Omental fat pad (tissue), 4 donors: Measurements from ENCODE around the gene MATCAP1. TPM values are rescaled to one million over a fixed set of nuclear protein-coding genes. Genes with fewer than 3 reads are reported as not detected.

Source experiments
- ATAC-seq: fragments of 150-250 bp; one replicate; pipeline ENCODE4 v1.9.1; 2016; ENCODE audit warnings: mild to moderate bottlenecking, moderate library complexity; ENCODE audit not compliant: low FRiP score
- DNase-seq: peaks from one replicate; pipeline ENCODE4 v3.0.0-alpha.2; 2019; ENCODE audit warnings: low spot score
- total RNA-seq, 4 donors: library from RNA; depleted of rRNA; stranded (reverse); fragments of >200 nt; gene quantifications; one replicate each; pipeline ENCODE4 v1.1.0, GENCODE V29; 2016
- TF ChIP-seq, protein P1 (sequence below), 3 donors: fragments of 450-650 bp; IDR thresholded peaks; one replicate each; pipeline ENCODE4 v1.5.1; 2016 to 2017; ENCODE audit warnings: antibody characterized with exemption in 3 of 3, mild to moderate bottlenecking in 3 of 3, moderate library complexity in 2 of 3

The MATCAP1 gene
- total RNA-seq, 4 donors from 2014 or later: 12.6 to 53.4 (median 17.2) TPM

DNA sequence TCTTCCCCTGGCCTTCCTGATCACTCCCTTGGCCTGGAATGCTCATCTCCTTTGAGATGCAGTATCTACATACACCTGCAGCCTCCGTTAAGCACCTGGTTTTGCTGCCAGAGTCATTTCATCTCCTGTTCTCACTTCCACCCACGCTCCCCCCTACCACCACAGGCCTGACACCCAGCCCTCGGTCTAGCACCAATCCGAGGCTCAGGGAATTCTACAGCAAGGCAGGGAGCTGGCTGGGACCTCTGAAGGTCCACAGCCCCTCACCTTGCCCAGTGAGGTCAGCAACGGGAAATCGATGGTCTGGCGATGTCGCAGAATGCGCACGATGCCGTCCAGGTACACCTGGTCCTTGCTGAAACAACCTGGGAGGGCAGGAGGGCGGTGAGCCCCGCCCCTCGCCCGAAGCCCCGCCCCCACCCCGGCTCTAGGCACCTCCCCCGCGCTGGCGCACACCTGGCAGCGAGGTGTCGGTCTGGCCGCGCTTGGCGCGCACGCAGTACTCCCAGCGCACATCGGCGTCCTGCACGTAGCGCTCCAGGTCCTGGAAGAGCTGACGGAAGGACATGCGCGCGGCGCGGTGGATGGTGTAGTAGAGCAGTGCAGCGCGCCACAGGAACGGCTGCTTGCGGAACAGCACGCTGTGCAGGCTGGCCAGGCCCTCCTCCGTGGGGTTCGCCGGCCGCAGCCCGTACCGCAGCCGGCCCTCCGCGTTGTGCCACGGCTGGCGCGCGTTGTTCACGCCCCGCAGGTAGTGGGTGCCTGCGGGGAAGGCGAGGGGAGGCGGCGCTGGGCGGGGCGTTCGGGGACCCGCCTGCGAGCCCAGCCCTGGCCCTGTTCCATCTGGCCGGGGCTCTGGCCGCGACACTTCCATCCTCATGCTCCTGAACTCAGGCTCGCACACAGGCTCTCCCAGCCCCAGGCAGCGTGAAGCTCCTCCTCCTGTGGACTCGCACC lies 5.7 kb downstream of the MATCAP1 start:
- DNase-seq (no peak), ATAC-seq (peak; percentile 22)
- TF ChIP-seq, protein P1, sequence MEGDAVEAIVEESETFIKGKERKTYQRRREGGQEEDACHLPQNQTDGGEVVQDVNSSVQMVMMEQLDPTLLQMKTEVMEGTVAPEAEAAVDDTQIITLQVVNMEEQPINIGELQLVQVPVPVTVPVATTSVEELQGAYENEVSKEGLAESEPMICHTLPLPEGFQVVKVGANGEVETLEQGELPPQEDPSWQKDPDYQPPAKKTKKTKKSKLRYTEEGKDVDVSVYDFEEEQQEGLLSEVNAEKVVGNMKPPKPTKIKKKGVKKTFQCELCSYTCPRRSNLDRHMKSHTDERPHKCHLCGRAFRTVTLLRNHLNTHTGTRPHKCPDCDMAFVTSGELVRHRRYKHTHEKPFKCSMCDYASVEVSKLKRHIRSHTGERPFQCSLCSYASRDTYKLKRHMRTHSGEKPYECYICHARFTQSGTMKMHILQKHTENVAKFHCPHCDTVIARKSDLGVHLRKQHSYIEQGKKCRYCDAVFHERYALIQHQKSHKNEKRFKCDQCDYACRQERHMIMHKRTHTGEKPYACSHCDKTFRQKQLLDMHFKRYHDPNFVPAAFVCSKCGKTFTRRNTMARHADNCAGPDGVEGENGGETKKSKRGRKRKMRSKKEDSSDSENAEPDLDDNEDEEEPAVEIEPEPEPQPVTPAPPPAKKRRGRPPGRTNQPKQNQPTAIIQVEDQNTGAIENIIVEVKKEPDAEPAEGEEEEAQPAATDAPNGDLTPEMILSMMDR (IDR thresholded peaks at IDR 0.05): no peak

DNA sequence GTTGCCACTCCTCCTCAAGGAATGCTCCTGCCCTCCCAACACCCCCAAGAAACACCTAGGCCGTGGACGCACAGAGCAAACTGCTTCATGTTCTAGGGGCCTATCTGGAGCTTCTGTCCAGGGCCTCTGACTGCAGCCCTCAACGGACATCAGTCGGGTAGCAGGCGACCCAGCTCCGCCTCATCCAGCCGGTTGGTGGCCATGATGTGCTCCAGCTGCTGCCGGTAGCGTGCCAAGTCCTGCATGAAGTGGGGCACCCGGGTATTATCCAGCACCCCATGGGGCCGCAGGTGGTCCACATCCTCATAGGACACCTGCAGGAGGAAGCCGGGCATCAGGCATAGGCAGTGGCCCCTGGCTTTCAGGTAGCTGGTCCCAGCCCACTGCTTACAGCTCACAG lies 7.1 kb downstream of the MATCAP1 start:
- no peak for DNase-seq
- TF ChIP-seq, protein P1 (IDR thresholded peaks at IDR 0.05): no peak
- ATAC-seq: no peak

DNA sequence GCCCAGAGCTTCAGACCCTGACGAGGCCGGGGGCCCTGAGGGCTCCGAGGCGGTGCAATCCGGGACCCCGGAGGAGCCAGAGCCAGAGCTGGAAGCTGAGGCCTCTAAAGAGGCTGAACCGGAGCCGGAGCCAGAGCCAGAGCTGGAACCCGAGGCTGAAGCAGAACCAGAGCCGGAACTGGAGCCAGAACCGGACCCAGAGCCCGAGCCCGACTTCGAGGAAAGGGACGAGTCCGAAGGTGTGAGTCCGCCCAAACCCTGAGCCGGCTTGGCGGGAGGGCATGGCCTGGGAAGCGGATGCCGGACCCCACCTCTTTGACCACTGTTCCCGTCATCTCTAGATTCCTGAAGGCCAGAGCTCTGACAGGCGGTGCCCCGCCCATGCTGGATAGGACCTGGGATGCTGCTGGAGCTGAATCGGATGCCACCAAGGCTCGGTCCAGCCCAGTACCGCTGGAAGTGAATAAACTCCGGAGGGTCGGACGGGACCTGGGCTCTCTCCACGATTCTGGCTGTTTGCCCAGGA lies 9.0 kb downstream of the MATCAP1 start:
- TF ChIP-seq, protein P1 (IDR thresholded peaks at IDR 0.05): no peak
- ATAC-seq (no peak), DNase-seq (no peak)

DNA sequence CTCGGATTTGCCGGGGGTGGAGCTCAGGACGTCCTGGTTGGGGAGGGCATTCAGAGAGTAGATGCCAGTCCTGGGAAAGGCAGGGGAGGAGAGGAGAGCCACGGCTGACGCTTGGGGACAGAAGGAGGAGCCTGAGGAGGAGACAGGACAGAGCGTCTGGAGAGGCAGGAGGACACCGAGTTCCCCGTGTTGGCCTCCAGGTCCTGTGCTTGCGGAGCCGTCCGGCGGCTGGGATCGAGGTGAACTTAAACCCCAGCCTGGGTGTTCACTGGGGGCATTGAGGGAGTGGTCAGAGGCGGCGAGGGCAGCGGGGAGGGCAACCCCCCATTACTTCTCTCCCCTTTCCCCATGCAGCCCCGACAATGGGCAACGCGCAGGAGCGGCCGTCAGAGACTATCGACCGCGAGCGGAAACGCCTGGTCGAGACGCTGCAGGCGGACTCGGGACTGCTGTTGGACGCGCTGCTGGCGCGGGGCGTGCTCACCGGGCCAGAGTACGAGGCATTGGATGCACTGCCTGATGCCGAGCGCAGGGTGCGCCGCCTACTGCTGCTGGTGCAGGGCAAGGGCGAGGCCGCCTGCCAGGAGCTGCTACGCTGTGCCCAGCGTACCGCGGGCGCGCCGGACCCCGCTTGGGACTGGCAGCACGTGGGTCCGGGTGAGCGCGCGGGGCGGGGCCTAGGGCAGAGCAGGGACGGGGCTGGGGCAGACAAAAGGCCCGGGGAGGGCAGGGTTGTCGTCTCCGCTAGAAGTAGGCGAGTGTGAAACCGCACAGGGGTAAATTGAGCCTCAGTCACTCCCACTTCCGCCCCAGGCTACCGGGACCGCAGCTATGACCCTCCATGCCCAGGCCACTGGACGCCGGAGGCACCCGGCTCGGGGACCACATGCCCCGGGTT lies 9.7 kb downstream of the MATCAP1 start:
- DNase-seq: peak; percentile 56
- TF ChIP-seq, protein P1 (IDR thresholded peaks at IDR 0.05): no peak

DNA sequence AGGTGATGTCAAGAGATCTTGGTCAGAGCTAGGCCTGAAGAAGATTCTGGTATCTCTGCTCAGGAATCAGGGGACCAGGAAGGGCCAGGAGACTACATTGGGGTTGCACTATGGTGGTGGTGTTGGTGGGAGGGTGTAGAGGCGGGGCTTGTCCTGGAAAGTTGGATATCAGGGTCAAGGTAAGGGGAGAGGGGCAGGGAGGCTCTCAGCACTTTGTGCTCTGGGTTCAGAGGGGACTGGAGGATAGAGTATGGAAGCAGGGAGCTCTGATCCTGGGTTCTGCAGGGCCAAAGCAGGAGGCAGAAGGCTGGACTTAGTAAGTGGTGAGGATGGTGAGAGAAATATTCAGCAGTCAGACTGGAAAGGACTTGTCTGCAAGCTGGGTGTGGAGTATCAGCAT lies 10.4 kb downstream of the MATCAP1 start:
- ATAC-seq: no peak
- no peak for DNase-seq
- TF ChIP-seq, protein P1 (IDR thresholded peaks at IDR 0.05): no peak

More for the DNA sequence above, 9.7 kb downstream of the MATCAP1 start:
- ATAC-seq: peak; percentile 79

DNA sequence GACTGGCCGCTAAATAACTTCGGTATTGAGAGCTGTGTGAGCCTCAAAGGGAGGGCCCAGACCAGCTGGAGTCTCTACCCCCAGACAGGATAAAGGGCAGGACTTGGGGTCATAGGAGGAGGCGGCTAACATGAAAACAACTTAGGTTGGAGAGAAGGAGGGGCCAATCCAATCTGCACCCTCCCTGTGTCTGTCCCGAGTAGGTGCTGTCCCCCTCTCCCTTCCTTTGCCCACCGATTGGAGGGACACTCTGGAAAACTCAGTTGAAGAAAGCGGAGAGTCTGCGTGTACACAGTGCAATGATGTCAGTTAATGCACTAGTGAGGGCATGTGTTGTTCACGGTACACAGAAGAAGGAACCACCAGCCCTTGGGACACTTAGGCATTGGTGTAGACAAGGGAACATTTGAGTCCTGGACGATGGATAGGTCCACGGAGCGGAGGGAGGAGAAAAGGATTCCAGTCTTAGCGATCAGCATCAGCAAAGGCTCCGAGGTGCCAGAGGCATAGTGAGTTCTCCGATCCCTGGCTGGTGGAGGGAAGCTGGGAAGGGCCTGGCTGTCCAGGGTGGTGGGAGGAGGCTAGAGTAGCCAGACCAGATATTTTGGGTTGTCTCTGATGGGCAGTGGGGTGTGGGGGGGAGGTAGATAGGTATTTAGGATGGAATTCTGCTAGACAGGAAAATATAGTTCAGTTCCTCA lies 12.7 kb downstream of the MATCAP1 start:
- TF ChIP-seq, protein P1 (IDR thresholded peaks at IDR 0.05): no peak
- DNase-seq (no peak), ATAC-seq (peak; percentile 16)
